H1 (cell line): ENCODE data around the gene RCBTB2. TPM values are rescaled to one million over a fixed set of nuclear protein-coding genes. Genes with fewer than 3 reads are reported as not detected.
A peak's percentile ranks its signal among the peaks of the same experiment; 100 is the strongest.

ENCODE experiments used
- CTCF ChIA-PET: fragments of 300-600 bp; sonication (Branson Sonifier 250); formaldehyde crosslinking; loops from one replicate; lab custom pipeline; 2021; ENCODE audit not compliant: partially characterized antibody; lab: Charles Lee
- POLR2A ChIA-PET: fragments of 300-600 bp; sonication (Branson Sonifier 250); formaldehyde crosslinking; loops from one replicate; lab custom pipeline; 2021; ENCODE audit warnings: inconsistent platforms; ENCODE audit not compliant: partially characterized antibody; lab: Charles Lee
- DNase-seq, 2 experiments: peaks; one replicate each; pipeline versions ENCODE4 v3.0.0 to v3.0.0-alpha.2; 2010 to 2022; ENCODE audit warnings: low spot score in 2 of 2, low read depth in 1 of 2, mixed read lengths in 1 of 2
- FAIRE-seq: peaks from 2 replicates; lab custom pipeline; 2011; peaks lifted over from hg19 to GRCh38; lab: Jason Lieb, UNC
- H2AFZ ChIP-seq: 2 replicates; pipeline ENCODE4 v1.8.1; 2012; ENCODE audit warnings: low read length, inconsistent platforms
- H2AK5ac ChIP-seq: 2 replicates; pipeline ENCODE4 v1.6.1; 2013; ENCODE audit warnings: low read depth, low read length
- H2BK120ac ChIP-seq: replicated peaks from 2 replicates; pipeline ENCODE3; 2013; ENCODE audit warnings: low read depth, low read length, inconsistent platforms
- H2BK12ac ChIP-seq: 2 replicates; pipeline ENCODE4 v1.6.1; 2013; ENCODE audit warnings: low read depth, low read length
- H2BK15ac ChIP-seq: 2 replicates; pipeline ENCODE4 v1.6.1; 2013; ENCODE audit warnings: low read length
- H2BK20ac ChIP-seq: 2 replicates; pipeline ENCODE4 v1.6.1; 2013; ENCODE audit warnings: low read length
- H2BK5ac ChIP-seq: 2 replicates; pipeline ENCODE4 v1.6.1; 2013; ENCODE audit warnings: low read depth, low read length
- H3K14ac ChIP-seq: 2 replicates; pipeline ENCODE4 v1.6.1; 2013; ENCODE audit warnings: inconsistent platforms; ENCODE audit not compliant: insufficient read length
- H3K18ac ChIP-seq: 2 replicates; pipeline ENCODE4 v1.6.1; 2013; ENCODE audit warnings: low read length; ENCODE audit errors: extremely low read depth
- H3K23ac ChIP-seq: 2 replicates; pipeline ENCODE4 v1.6.1; 2013; ENCODE audit warnings: inconsistent platforms; ENCODE audit not compliant: insufficient read length
- H3K23me2 ChIP-seq: 2 replicates; pipeline ENCODE4 v1.6.1; 2013; ENCODE audit warnings: low read depth, low read length
- H3K27ac ChIP-seq: 2 replicates; pipeline ENCODE4 v1.6.1; 2011; ENCODE audit warnings: low read depth, low read length, inconsistent platforms
- H3K27me3 ChIP-seq, 4 experiments: replicated peaks in 1 of 4; 1 replicate in 1 of 4; 2 replicates in 3 of 4; pipeline versions ENCODE4 v1.6.1 to v1.8.1; 2011 to 2013; ENCODE audit warnings: low read length in 3 of 4, mild to moderate bottlenecking in 3 of 4, inconsistent platforms in 2 of 4, mixed read lengths in 2 of 4, moderate library complexity in 1 of 4; ENCODE audit not compliant: control insufficient read depth in 3 of 4, insufficient read depth in 3 of 4; ENCODE audit errors: extremely low read depth in 1 of 4
- H3K36me3 ChIP-seq, 4 experiments: 2 replicates each; pipeline versions ENCODE4 v1.6.1 to v1.8.1; 2011 to 2013; ENCODE audit warnings: mild to moderate bottlenecking in 4 of 4, low read length in 3 of 4, moderate library complexity in 2 of 4, control low read depth in 1 of 4, inconsistent platforms in 1 of 4; ENCODE audit not compliant: insufficient read depth in 4 of 4, control insufficient read depth in 2 of 4
- H3K4ac ChIP-seq: replicated peaks from 2 replicates; pipeline ENCODE3; 2013; ENCODE audit warnings: low read length, low read depth, mixed read lengths, inconsistent platforms; ENCODE audit not compliant: insufficient read length
- H3K4me1 ChIP-seq, 4 experiments: replicated peaks in 1 of 4; 1 replicate in 1 of 4; 2 replicates in 3 of 4; pipeline versions ENCODE4 v1.6.1 to v1.8.1; 2011 to 2013; ENCODE audit warnings: low read length in 3 of 4, inconsistent platforms in 2 of 4, mixed read lengths in 1 of 4; ENCODE audit not compliant: insufficient read depth in 4 of 4, control insufficient read depth in 3 of 4
- H3K4me2 ChIP-seq, 2 experiments: 2 replicates each; pipeline versions ENCODE4 v1.6.1 to v1.8.1; 2011 to 2013; ENCODE audit warnings: low read depth in 2 of 2, low read length in 2 of 2, control low read depth in 1 of 2, inconsistent platforms in 1 of 2, mild to moderate bottlenecking in 1 of 2; ENCODE audit not compliant: insufficient read depth in 1 of 2
- H3K4me3 ChIP-seq, 4 experiments: fragments of 200-600, 300-600 bp in 1 of 4; sonication (generic), shearing (Covaris generic), sonication (Bioruptor Twin) in 1 of 4; 2 replicates each; pipeline versions ENCODE4 v1.5.1 to v1.8.1; 2011 to 2016; ENCODE audit warnings: low read length in 4 of 4, low read depth in 3 of 4, control low read depth in 2 of 4, inconsistent platforms in 2 of 4, mild to moderate bottlenecking in 2 of 4, mixed read lengths in 1 of 4, moderate library complexity in 1 of 4; ENCODE audit not compliant: insufficient read depth in 2 of 4; ENCODE audit errors: extremely low read depth in 1 of 4
- H3K56ac ChIP-seq: replicated peaks from 2 replicates; pipeline ENCODE3; 2013; ENCODE audit warnings: low read depth, mild to moderate bottlenecking, mixed read lengths, low read length, inconsistent platforms; ENCODE audit not compliant: insufficient read length
- H3K79me1 ChIP-seq: 2 replicates; pipeline ENCODE4 v1.6.1; 2013; ENCODE audit warnings: low read depth, low read length, control low read depth
- H3K79me2 ChIP-seq, 2 experiments: 2 replicates each; pipeline versions ENCODE4 v1.6.1 to v1.8.1; 2012 to 2013; ENCODE audit warnings: low read length in 2 of 2, mild to moderate bottlenecking in 2 of 2, inconsistent platforms in 1 of 2; ENCODE audit not compliant: insufficient read depth in 2 of 2, control insufficient read depth in 1 of 2
- H3K9ac ChIP-seq, 4 experiments: replicated peaks in 1 of 4; 1 replicate in 1 of 4; 2 replicates in 3 of 4; pipeline versions ENCODE4 v1.6.1 to v1.8.1; 2011 to 2013; ENCODE audit warnings: low read depth in 3 of 4, low read length in 3 of 4, control low read depth in 2 of 4, mild to moderate bottlenecking in 2 of 4, moderate library complexity in 2 of 4, inconsistent platforms in 1 of 4; ENCODE audit errors: extremely low read depth in 1 of 4
- H3K9me3 ChIP-seq, 2 experiments: 2 replicates each; pipeline versions ENCODE4 v1.6.1 to v1.8.1; 2012 to 2013; ENCODE audit warnings: mild to moderate bottlenecking in 2 of 2, moderate library complexity in 2 of 2, control low read depth in 1 of 2, inconsistent platforms in 1 of 2, low read depth in 1 of 2, low read length in 1 of 2, mixed read lengths in 1 of 2; ENCODE audit not compliant: insufficient read depth in 2 of 2
- H4K20me1 ChIP-seq, 2 experiments: replicated peaks in 1 of 2; 2 replicates each; pipeline versions ENCODE3 to v1.8.1; 2011 to 2013; ENCODE audit warnings: inconsistent platforms in 2 of 2, low read length in 2 of 2, mild to moderate bottlenecking in 1 of 2; ENCODE audit not compliant: insufficient read depth in 2 of 2, control insufficient read depth in 1 of 2
- H4K5ac ChIP-seq: 2 replicates; pipeline ENCODE4 v1.6.1; 2013; ENCODE audit warnings: low read length, low read depth, mixed read lengths, inconsistent platforms; ENCODE audit not compliant: insufficient read length
- H4K8ac ChIP-seq: 2 replicates; pipeline ENCODE4 v1.8.0; 2013; ENCODE audit warnings: mild to moderate bottlenecking, moderate library complexity, low read length, inconsistent platforms; ENCODE audit not compliant: insufficient read depth; ENCODE audit errors: extremely low read depth
- H4K91ac ChIP-seq: replicated peaks from 2 replicates; pipeline ENCODE3; 2013; ENCODE audit warnings: low read length, mixed read lengths, inconsistent platforms; ENCODE audit not compliant: insufficient read length
- BRCA1 ChIP-seq: IDR thresholded peaks from 2 replicates; pipeline ENCODE4 v1.6.1; 2012; ENCODE audit warnings: low read depth, low read length, improper control_type of control experiment
- CHD2 ChIP-seq: IDR thresholded peaks from 2 replicates; pipeline ENCODE4 v1.6.1; 2012; ENCODE audit warnings: low read length, improper control_type of control experiment
- E2F6 ChIP-seq: IDR thresholded peaks from 2 replicates; pipeline ENCODE4 v1.6.1; 2012; ENCODE audit warnings: inconsistent platforms
- FOSL1 ChIP-seq: IDR thresholded peaks from 2 replicates; pipeline ENCODE4 v1.6.1; 2011; ENCODE audit warnings: mild to moderate bottlenecking, low read depth, low read length, moderate library complexity; ENCODE audit not compliant: insufficient read depth
- HDAC2 ChIP-seq, 2 experiments: fragments of 300-600 bp in 1 of 2; sonication (generic) in 1 of 2; IDR thresholded peaks; 2 replicates each; pipeline ENCODE4 v1.6.1; 2011 to 2012; ENCODE audit warnings: low read depth in 2 of 2, low read length in 2 of 2, mild to moderate bottlenecking in 2 of 2, moderate library complexity in 2 of 2, borderline replicate concordance in 1 of 2, inconsistent platforms in 1 of 2
- KDM4A ChIP-seq: IDR thresholded peaks from one replicate; pipeline ENCODE4 v1.7.1; 2012; ENCODE audit warnings: low read depth, mild to moderate bottlenecking, moderate library complexity, low read length, inconsistent platforms; ENCODE audit not compliant: severe bottlenecking
- MAFK ChIP-seq: IDR thresholded peaks from 2 replicates; pipeline ENCODE4 v1.6.1; 2012; ENCODE audit warnings: low read depth, mild to moderate bottlenecking, improper control_type of control experiment, low read length
- POLR2AphosphoS5 ChIP-seq: IDR thresholded peaks from 2 replicates; pipeline ENCODE4 v1.6.1; 2011; ENCODE audit warnings: low read depth, low read length
- SIRT6 ChIP-seq: IDR thresholded peaks from one replicate; pipeline ENCODE4 v1.7.1; 2012; ENCODE audit warnings: low read length, inconsistent platforms
- SP1 ChIP-seq: IDR thresholded peaks from 2 replicates; pipeline ENCODE4 v1.6.1; 2011; ENCODE audit warnings: low read depth, low read length
- SP4 ChIP-seq: IDR thresholded peaks from 2 replicates; pipeline ENCODE4 v1.6.1; 2012; ENCODE audit warnings: low read length, inconsistent platforms
- USF2 ChIP-seq: IDR thresholded peaks from 2 replicates; pipeline ENCODE4 v1.6.1; 2011; ENCODE audit warnings: low read length, improper control_type of control experiment
- YY1 ChIP-seq: IDR thresholded peaks from 2 replicates; pipeline ENCODE4 v1.6.1; 2011; ENCODE audit warnings: low read depth, mild to moderate bottlenecking, low read length
- WGBS, 2 experiments: shearing (Covaris generic) in 1 of 2; methylation state at CpG; one replicate each; pipeline versions ENCODE4 v1.1.6 to v1.1.7; 2013 to 2015; ENCODE audit warnings: low lambda C conversion rate in 2 of 2, mixed read lengths in 2 of 2, inconsistent platforms in 1 of 2, low coverage in 1 of 2, missing lambda C conversion rate in 1 of 2; ENCODE audit not compliant: insufficient replicate concordance in 2 of 2, insufficient coverage in 1 of 2, insufficient read length in 1 of 2; ENCODE audit errors: extremely low coverage in 1 of 2, missing lambda C conversion rate in 1 of 2; 5-methylcytosine and 5-hydroxymethylcytosine counted together
- polyA plus RNA-seq, 7 experiments: library from polyadenylated mRNA; depleted of rRNA in 3 of 7; stranded (reverse) in 5 of 7; unstranded in 2 of 7; fragments of >200 nt in 5 of 7; fragments of 200-250 nt in 2 of 7; gene quantifications; 1 replicate in 5 of 7; 2 replicates in 1 of 7; 4 replicates in 1 of 7; pipeline versions ENCODE4 v1.2.1 to v1.2.3, GENCODE V29; 2011 to 2013; ENCODE audit warnings: missing spikeins in 2 of 7, mixed read lengths in 2 of 7
- total RNA-seq: library from RNA; stranded (reverse); fragmentation: NEBNext Ultra II Directional; extraction: Animal tissue kit (Norgen Biotek cat#: 25700); gene quantifications from 2 replicates; pipeline ENCODE4 v1.2.1, GENCODE V29; 2021

The RCBTB2 gene
- total and polyA plus RNA-seq, 2 of the 8 experiments (the other 6 are each of a cell fraction or from before 2014, with no cell fraction given), result 5.2 to 8.4 TPM

- Histone ChIP-seq H2BK5ac (no peak overlapping the region), H3K9me3 (no peaks in the 10 kb centered on the region)
- WGBS, 2 experiments, result 83% methylated on average over 6 of the region's 6 CpGs; no CpG with 5 or more reads in 1 of the 2 experiments
- TF ChIP-seq YY1 (no peak), E2F6 (no peak), CHD2 (no peak), POLR2AphosphoS5 (no peak), BRCA1 (no peak), SP1 (no peak), SIRT6 (no peak), USF2 (no peak), KDM4A (no peak), MAFK (no peak), FOSL1 (no peak), SP4 (no peak), HDAC2 (IDR thresholded peaks at IDR 0.05; ENCODE audit: borderline replicate concordance in 1 of 2, low read depth in 2 of 2, low read length in 2 of 2) (no peak)
- TF ChIP-seq, all 59 proteins: peak for 0
- H4K20me1 ChIP-seq, result no peaks in the 10 kb centered on the region
- no peak overlapping the region for H3K9ac ChIP-seq
- H2BK120ac ChIP-seq, result no peak overlapping the region
- H3K4me3 ChIP-seq, result no peak overlapping the region
- CTCF ChIA-PET, result interaction anchor here (0.6 to 12.9 kb wide), 23 partner anchors 9 to 413 kb away, joined by 3 to 105 read pairs (median 4); no protein-coding TSS in a partner anchor
- H3K27ac ChIP-seq, result no peak overlapping the region
- no peak overlapping the region for H2BK12ac ChIP-seq
- no peak overlapping the region for H4K5ac ChIP-seq
- H3K4me2 ChIP-seq, result no peak overlapping the region
- H2AFZ ChIP-seq, result 0 out of 2 replicates have a peak overlapping the region, but pooled peaks have one; percentile 11
- POLR2A ChIA-PET, result no interaction called here
- H3K4ac ChIP-seq, result no peak overlapping the region
- DNase-seq (no peak), FAIRE-seq (no peak)
- no peak overlapping the region for H4K91ac ChIP-seq
- H3K56ac ChIP-seq, result no peak overlapping the region
- no peaks in the 10 kb centered on the region for H3K36me3 ChIP-seq
- no peaks in the 10 kb centered on the region for H3K79me2 ChIP-seq
- no peaks in the 10 kb centered on the region for H3K23me2 ChIP-seq
- H3K14ac ChIP-seq, result no peak overlapping the region
- H3K18ac ChIP-seq, result no peak overlapping the region
- H3K79me1 ChIP-seq, result no peaks in the 10 kb centered on the region
- no peak overlapping the region for H4K8ac ChIP-seq
- no peak overlapping the region for H3K23ac ChIP-seq
- H2AK5ac ChIP-seq, result no peak overlapping the region
- no peak overlapping the region for H2BK15ac ChIP-seq
- peaks cover 0 to 4% (median 2%) of the 10 kb centered on the region in 4 experiments; a peak in 3 of 7 replicates for H3K4me1 ChIP-seq
- H3K27me3 ChIP-seq, result no peaks in the 10 kb centered on the region
- H2BK20ac ChIP-seq, result no peak overlapping the region
Measured at GRCh38 chr13:48580896-48581295, 48.0 kb upstream of the RCBTB2 start.
